GM21717 (cell line): Measurements from ENCODE around the gene DSTYK.

ENCODE experiments used
- ATAC-seq: cut with Tn5 transposase; IDR thresholded peaks from one replicate; pipeline ENCODE4 v1.9.1; 2021; ENCODE audit warnings: mild to moderate bottlenecking, moderate library complexity; ENCODE audit not compliant: unreplicated experiment

The DSTYK gene

GRCh38 chr1:205133287-205133686, 78.2 kb downstream of the DSTYK start:
- no peak for ATAC-seq

- no peak for ATAC-seq
Observed at GRCh38 chr1:205129447-205130029, 82.0 kb downstream of the DSTYK start.

- ATAC-seq: no peak
Observed at GRCh38 chr1:205128050-205128449, 83.5 kb downstream of the DSTYK start.

- ATAC-seq: no peak
Observed at GRCh38 chr1:205127646-205128045, 83.9 kb downstream of the DSTYK start.

GRCh38 chr1:205124726-205125125, 86.8 kb downstream of the DSTYK start:
- no peak for ATAC-seq

- no peak for ATAC-seq
Observed at GRCh38 chr1:205122489-205122882, 89.0 kb downstream of the DSTYK start.

GRCh38 chr1:205121660-205122488, 89.6 kb downstream of the DSTYK start, which contains the start of gene RBBP5:
RBBP5 (minus strand) TSS chr1:205121978; CDS start chr1:205121873, 105 bp downstream.
- peak; percentile 97 for ATAC-seq

GRCh38 chr1:205118752-205119151, 92.8 kb downstream of the DSTYK start:
- no peak for ATAC-seq

- no peak for ATAC-seq
Observed at GRCh38 chr1:205111354-205111753, 100.1 kb downstream of the DSTYK start.

- ATAC-seq: no peak
Observed at GRCh38 chr1:205109711-205110110, 101.8 kb downstream of the DSTYK start.

- ATAC-seq: no peak
Observed at GRCh38 chr1:205109269-205109668, 102.2 kb downstream of the DSTYK start.

GRCh38 chr1:205108464-205108863, 103.0 kb downstream of the DSTYK start:
- no peak for ATAC-seq

GRCh38 chr1:205107327-205107726, 104.2 kb downstream of the DSTYK start:
- no peak for ATAC-seq

- ATAC-seq: no peak
Observed at GRCh38 chr1:205102404-205102803, 109.1 kb downstream of the DSTYK start.

GRCh38 chr1:205098242-205098641, 113.3 kb downstream of the DSTYK start:
- ATAC-seq: no peak

- no peak for ATAC-seq
Observed at GRCh38 chr1:205095422-205095821, 116.1 kb downstream of the DSTYK start.
